HG02588 (cell line): ENCODE measurements around the gene KCTD21.

Source experiments
- ATAC-seq: cut with Tn5 transposase; IDR thresholded peaks from one replicate; pipeline ENCODE4 v1.9.1; 2021; ENCODE audit warnings: mild to moderate bottlenecking, moderate library complexity; ENCODE audit not compliant: unreplicated experiment

The KCTD21 gene

GRCh38 chr11:78219493-78220217 is 31.2 kb upstream of the KCTD21 start:
- no peak for ATAC-seq

GRCh38 chr11:78218707-78219492 is 30.5 kb upstream of the KCTD21 start:
- no peak for ATAC-seq

GRCh38 chr11:78217650-78218541 is 29.5 kb upstream of the KCTD21 start:
- ATAC-seq: no peak

- ATAC-seq: no peak
These were observed 28.3 kb upstream of the KCTD21 start for GRCh38 chr11:78216571-78217287.

GRCh38 chr11:78216021-78216420 is 27.6 kb upstream of the KCTD21 start:
- ATAC-seq: no peak

GRCh38 chr11:78214331-78215194 is 26.1 kb upstream of the KCTD21 start:
- ATAC-seq: no peak

- no peak for ATAC-seq
These were observed 25.3 kb upstream of the KCTD21 start for GRCh38 chr11:78213526-78214330.

- no peak for ATAC-seq
These were observed 24.4 kb upstream of the KCTD21 start for GRCh38 chr11:78212586-78213371.

- ATAC-seq: no peak
These were observed 23.1 kb upstream of the KCTD21 start for GRCh38 chr11:78211565-78211964.

- ATAC-seq: no peak
These were observed 21.7 kb upstream of the KCTD21 start for GRCh38 chr11:78210000-78210608.

GRCh38 chr11:78209478-78209877 is 21.1 kb upstream of the KCTD21 start:
- ATAC-seq: no peak

GRCh38 chr11:78208257-78209165 is 20.1 kb upstream of the KCTD21 start:
- ATAC-seq: no peak

- ATAC-seq: no peak
These were observed 19.3 kb upstream of the KCTD21 start for GRCh38 chr11:78207532-78208256.

- no peak for ATAC-seq
These were observed 17.3 kb upstream of the KCTD21 start for GRCh38 chr11:78205691-78206090.

- ATAC-seq: no peak
These were observed 16.8 kb upstream of the KCTD21 start for GRCh38 chr11:78205256-78205655.

- no peak for ATAC-seq
These were observed 14.8 kb upstream of the KCTD21 start for GRCh38 chr11:78203184-78203583.
